ENCODE results near the gene POM121C.
"Not testable (repeated sequence)": the region's sequence is repeated elsewhere in the genome, so short reads cannot be mapped to it uniquely, and the experiment has no call there.

POM121C gene

GRCh38 chr7:75485355-75485978, 632 bp downstream of the POM121C start:
- H3K36me3 ChIP-seq; DNase-seq; H3K9me3 ChIP-seq; intact Hi-C loops (cut with DNase I; ENCODE audit: low total_unique reads); H3K4me1 ChIP-seq; H3K27me3 ChIP-seq: not testable (repeated sequence)
- Histone ChIP-seq H3K27ac (peak overlapping the region; percentile 91 to 92), H3K4me3 (peak overlapping the region; percentile 72)

DNA sequence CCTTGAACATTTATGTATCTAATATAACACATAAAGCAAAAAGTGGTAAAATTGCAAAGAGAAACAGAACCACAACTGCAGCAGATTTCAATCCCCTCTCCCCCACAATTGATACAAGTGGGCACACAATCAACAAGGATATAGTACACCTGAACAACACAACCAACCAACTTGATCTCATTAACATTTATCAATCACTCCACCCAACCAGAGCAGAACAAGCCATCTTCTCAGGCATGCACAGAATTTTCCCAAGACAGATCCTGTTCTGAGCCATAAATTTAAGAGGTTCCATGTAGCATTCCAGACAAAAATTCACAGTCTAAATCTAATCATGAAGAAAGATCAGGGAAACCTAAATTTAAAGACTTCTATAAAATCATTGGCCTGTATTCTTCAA, 5.8 kb downstream of the POM121C start:
- H3K27ac ChIP-seq; H3K9me3 ChIP-seq; H3K27me3 ChIP-seq; H3K4me1 ChIP-seq; H3K36me3 ChIP-seq; DNase-seq; intact Hi-C loops (cut with DNase I; ENCODE audit: low total_unique reads); H3K4me3 ChIP-seq: not testable (repeated sequence)

GRCh38 chr7:75477457-75477856, 8.6 kb downstream of the POM121C start:
- H3K4me1 ChIP-seq; H3K9me3 ChIP-seq; H3K27me3 ChIP-seq; intact Hi-C loops (cut with DNase I; ENCODE audit: low total_unique reads); H3K4me3 ChIP-seq; H3K27ac ChIP-seq; DNase-seq: not testable (repeated sequence)
- peaks cover 13 to 27% (median 17%) of the 10 kb centered on the region in 3 donors for H3K36me3 ChIP-seq

DNA sequence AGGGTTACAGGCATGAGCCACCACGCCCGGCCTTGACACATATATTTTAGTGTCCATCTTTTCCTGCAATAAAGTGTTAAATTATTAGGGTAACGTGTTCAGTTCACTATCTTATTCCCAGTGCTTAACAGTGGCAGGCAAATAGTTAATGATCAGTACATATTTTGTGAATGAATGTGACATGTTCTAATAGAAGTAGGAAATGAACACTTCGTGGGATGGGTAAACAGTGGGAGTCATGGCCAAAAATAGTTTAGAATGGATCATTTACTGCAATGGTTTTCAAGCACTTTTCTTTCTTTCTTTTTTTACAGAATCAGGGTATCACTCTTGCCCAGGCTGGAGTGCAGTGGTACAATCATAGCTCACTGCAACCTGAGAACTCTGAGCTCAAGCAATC, 15.9 kb downstream of the POM121C start:
- H3K27me3 ChIP-seq; H3K4me3 ChIP-seq; H3K27ac ChIP-seq; H3K9me3 ChIP-seq; intact Hi-C loops (cut with DNase I; ENCODE audit: low total_unique reads); DNase-seq; H3K4me1 ChIP-seq: not testable (repeated sequence)
- peaks cover 20 to 53% (median 20%) of the 10 kb centered on the region in 3 donors for H3K36me3 ChIP-seq

GRCh38 chr7:75460541-75460940, 25.6 kb downstream of the POM121C start:
- H3K9me3 ChIP-seq; intact Hi-C loops (cut with DNase I; ENCODE audit: low total_unique reads); H3K4me3 ChIP-seq; H3K27ac ChIP-seq; H3K4me1 ChIP-seq; H3K27me3 ChIP-seq; DNase-seq; H3K36me3 ChIP-seq: not testable (repeated sequence)

GRCh38 chr7:75458034-75458433, 28.1 kb downstream of the POM121C start:
- H3K9me3 ChIP-seq; H3K4me3 ChIP-seq; intact Hi-C loops (cut with DNase I; ENCODE audit: low total_unique reads); H3K27ac ChIP-seq; H3K27me3 ChIP-seq; H3K4me1 ChIP-seq; DNase-seq: not testable (repeated sequence)
- H3K36me3 ChIP-seq: peaks cover 0 to 10% (median 0%) of the 10 kb centered on the region in 3 donors

GRCh38 chr7:75456403-75456802, 29.7 kb downstream of the POM121C start:
- DNase-seq; H3K4me3 ChIP-seq; H3K4me1 ChIP-seq; intact Hi-C loops (cut with DNase I; ENCODE audit: low total_unique reads); H3K27ac ChIP-seq; H3K27me3 ChIP-seq; H3K9me3 ChIP-seq: not testable (repeated sequence)
- H3K36me3 ChIP-seq: peaks cover 0 to 10% (median 0%) of the 10 kb centered on the region in 3 donors

- peak in 1 of 2 experiments; percentile 27 for TF ChIP-seq CTCF (IDR thresholded peaks at IDR 0.05)
- H3K4me1 ChIP-seq; DNase-seq; H3K4me3 ChIP-seq; H3K9me3 ChIP-seq; intact Hi-C loops (cut with DNase I; ENCODE audit: low total_unique reads); H3K27ac ChIP-seq; H3K27me3 ChIP-seq: not testable (repeated sequence)
- peaks cover 0 to 10% (median 0%) of the 10 kb centered on the region in 3 donors for H3K36me3 ChIP-seq
These were observed 33.6 kb downstream of the POM121C start for GRCh38 chr7:75452494-75452955.

DNA sequence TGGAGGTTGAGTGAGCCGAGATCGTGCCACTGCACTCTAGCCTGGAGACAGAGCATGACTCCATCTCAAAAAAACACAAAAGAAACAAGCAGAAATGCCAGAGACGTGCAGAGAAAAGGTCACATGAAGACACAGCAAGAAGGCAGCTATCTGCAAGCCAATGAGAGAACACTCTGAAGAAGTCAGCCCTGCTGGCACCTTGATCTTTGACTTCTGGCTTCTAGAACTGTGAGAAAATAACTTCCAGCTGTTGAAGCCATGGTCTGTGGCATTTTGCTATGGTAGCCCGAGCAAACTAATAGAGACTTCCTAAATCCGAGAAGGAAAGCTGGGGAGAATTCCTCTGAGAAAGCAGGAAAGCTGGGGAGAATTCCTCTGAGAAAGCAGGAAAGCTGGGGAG, 36.2 kb downstream of the POM121C start:
- H3K4me1 ChIP-seq; intact Hi-C loops (cut with DNase I; ENCODE audit: low total_unique reads); DNase-seq; H3K27ac ChIP-seq; H3K36me3 ChIP-seq; H3K27me3 ChIP-seq; H3K9me3 ChIP-seq; H3K4me3 ChIP-seq: not testable (repeated sequence)

DNA sequence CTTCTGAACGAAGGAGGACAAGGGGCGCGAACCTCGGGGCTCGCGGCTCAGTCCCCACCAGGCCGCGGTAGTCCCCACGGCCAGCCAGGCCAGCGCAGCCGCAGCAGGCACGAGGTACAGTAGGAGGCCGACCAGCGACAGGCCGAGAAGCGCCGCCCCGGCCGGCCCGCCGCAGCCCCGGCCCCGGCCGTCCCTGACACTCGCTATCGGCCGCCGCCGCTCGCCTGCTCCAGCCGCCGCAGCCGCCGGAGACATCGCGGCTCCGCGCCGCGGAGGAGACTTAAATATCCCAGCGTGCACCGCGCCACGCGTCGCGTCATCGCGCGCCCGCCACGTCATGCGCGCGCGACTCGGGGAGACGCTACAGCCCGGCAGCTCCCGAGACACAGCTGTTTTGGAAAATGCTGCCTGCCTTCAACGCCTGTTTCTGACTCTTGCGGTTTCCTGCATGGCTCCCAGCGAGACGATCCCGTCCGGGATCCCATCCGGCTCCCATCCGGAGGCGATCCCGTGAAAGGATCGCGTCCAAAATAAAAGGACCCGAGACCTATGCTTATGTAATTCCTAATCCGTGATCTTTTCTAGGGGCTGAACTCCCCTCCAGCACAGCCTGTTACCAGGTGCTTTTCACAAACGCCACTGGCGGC, 43.5 kb downstream of the POM121C start:
- peaks cover 30 to 32% (median 31%) of the 10 kb centered on the region in 3 donors for H3K36me3 ChIP-seq
- intact Hi-C loops (cut with DNase I; ENCODE audit: low total_unique reads); DNase-seq: not testable (repeated sequence)

DNA sequence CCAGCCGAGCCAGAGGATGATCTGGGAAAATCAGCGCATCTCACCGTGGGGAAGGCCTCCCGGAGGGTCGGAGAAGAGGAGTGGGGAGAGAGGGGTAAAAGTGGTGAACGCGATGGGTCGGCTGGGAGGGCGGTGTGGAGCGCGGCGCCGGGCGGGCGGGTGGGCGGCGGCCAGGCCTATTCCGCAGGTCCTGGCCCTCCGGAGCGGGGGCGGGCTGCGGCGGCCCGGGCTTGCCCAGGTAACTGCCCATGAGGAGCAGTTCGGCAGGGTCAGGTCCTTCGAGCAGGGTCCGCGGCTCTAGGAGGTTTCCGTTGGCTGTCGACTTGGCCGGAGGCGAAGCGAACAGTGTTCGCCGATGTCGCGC, 44.0 kb downstream of the POM121C start:
- H3K4me1 ChIP-seq; H3K27me3 ChIP-seq; DNase-seq; intact Hi-C loops (cut with DNase I; ENCODE audit: low total_unique reads); H3K9me3 ChIP-seq: not testable (repeated sequence)
- peaks cover 35 to 37% (median 36%) of the 10 kb centered on the region in 3 donors for H3K36me3 ChIP-seq
- H3K27ac ChIP-seq: peak overlapping the region; percentile 76 to 85
- H3K4me3 ChIP-seq: peak overlapping the region; percentile 62 to 66

More for the DNA sequence above, 43.5 kb downstream of the POM121C start:
- Histone ChIP-seq H3K4me3 (peak overlapping the region; percentile 62 to 66), H3K27ac (peak overlapping the region; percentile 76 to 85)
- H3K27me3 ChIP-seq, H3K9me3 ChIP-seq, H3K4me1 ChIP-seq: not testable (repeated sequence)

- H3K9me3 ChIP-seq; DNase-seq; H3K4me3 ChIP-seq; H3K4me1 ChIP-seq; intact Hi-C loops (cut with DNase I; ENCODE audit: low total_unique reads); H3K27me3 ChIP-seq; H3K27ac ChIP-seq: not testable (repeated sequence)
- H3K36me3 ChIP-seq: peaks cover 64 to 68% (median 64%) of the 10 kb centered on the region in 3 donors
These were observed 47.1 kb downstream of the POM121C start for GRCh38 chr7:75439000-75439399.

GRCh38 chr7:75423481-75423880, 62.6 kb downstream of the POM121C start:
- DNase-seq; intact Hi-C loops (cut with DNase I; ENCODE audit: low total_unique reads); H3K9me3 ChIP-seq; H3K27me3 ChIP-seq; H3K4me3 ChIP-seq; H3K27ac ChIP-seq; H3K4me1 ChIP-seq: not testable (repeated sequence)
- H3K36me3 ChIP-seq: peaks cover 12 to 54% (median 31%) of the 10 kb centered on the region in 3 donors

All from tibial artery (tissue), 4 donors.